Hematopoietic multipotent progenitor cell treated with erythropoietin and hydrocortisone succinate and interleukin-3 and kit ligand, for 6 days (in vitro differentiated cells): ENCODE measurements around the gene SMTNL1.
A peak's percentile ranks its signal among the peaks of the same experiment; 100 is the strongest.
"Not testable (repeated sequence)": the region's sequence is repeated elsewhere in the genome, so short reads cannot be mapped to it uniquely, and the experiment has no call there.

ENCODE experiments used
- DNase-seq: peaks from one replicate; pipeline ENCODE4 v3.0.0-alpha.2; 2015

The SMTNL1 gene

DNA sequence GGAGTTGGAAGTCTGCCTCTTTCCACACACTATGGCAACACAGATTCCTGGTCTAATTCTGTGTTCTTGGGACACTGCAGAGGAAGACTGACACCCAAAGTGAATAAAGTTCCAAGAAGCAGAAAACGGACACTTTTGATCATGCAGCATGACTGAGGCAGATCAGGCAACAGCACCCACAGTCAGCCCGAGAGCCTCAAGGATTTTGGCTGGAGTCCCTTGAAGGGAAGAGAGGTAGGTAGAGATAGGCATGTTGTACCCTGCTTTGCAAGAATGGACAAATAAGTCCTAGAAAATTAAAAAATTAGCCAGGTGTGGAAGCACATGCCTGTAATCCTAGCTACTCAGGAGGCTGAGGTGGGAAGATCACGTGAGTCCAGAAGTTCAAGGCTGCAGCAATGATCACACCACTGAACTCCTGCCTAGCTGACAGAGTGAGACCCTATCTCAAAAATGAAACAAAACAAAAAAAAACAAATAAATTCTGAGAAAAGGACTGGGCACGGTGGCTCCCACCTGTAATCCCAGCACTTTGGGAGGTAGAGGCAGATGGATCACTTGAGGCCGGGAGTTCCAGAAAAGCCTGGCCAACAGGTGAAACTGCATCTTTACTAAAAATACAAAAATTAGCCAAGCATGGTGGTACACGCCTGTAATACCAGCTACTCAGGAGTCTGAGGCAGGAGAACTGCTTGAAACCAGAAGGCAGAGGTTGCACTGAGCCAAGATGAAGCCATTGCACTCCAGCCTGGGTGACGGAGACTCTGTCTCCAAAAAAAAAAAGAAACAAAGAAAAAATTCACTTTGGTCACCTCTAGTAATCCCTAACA is 28.8 kb upstream of the SMTNL1 start:
- no peak for DNase-seq

- DNase-seq = no peak
Observed at GRCh38 chr11:57511741-57512430, 25.5 kb upstream of the SMTNL1 start.

DNA sequence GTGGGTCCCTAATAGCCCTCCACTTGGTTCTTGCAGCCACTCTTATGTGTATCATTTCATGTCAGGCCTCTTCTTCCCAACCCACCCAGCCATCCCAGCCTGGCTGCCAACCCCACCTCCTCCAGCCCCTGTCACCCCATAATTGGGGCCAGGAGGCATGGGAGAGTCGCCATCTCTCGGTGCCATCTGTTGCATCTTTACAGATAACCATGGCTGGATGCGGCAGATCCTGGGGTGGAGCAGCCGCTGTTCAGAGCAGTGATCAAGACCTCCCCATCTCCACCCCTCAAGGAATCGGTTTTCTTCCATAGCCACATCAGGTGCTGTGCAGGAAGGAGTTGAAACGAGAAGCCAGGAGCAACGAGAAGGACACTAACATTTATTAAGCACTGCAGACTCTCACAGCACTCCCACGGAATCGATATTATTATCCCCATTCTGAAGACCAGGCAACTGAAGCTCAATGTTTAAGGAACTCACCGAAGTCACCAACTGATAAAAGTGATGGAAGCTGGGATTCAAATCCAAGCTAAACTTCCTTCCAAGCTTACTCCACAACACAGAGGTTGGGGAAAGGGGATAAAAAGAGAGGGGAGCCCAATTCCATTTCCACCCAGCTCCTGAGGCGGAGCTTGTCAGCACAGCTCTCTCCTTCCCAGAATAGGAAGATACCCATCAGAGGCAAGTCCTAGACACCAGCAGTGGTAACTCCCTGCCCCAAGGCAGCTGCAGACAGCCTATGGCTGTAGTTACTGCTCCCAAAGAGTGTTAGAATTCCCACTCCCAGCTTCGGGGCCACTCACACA is 24.5 kb upstream of the SMTNL1 start:
- DNase-seq = peak; percentile 88

DNA sequence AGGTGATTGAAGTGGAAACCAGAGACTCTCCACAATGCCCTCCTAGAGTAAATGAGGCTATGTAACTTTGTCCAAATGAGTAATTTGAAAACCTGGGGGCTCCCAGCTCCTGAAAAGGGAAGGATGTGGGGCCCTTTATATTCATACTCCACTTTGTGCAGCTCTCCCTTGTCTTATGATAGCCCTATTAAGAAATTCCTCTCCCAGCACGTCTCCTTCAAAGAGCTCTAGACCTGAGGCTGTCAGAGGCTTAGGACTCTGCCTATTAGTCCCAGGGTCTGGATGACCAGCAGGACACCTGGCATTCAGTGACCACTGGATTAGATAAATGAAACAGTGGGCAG is 24.0 kb upstream of the SMTNL1 start:
- peak; percentile 47 for DNase-seq

GRCh38 chr11:57513911-57514537 is 23.4 kb upstream of the SMTNL1 start:
- DNase-seq = peak; percentile 70

GRCh38 chr11:57514538-57515331 is 22.7 kb upstream of the SMTNL1 start:
- peak; percentile 63 for DNase-seq

GRCh38 chr11:57515332-57516060 is 21.9 kb upstream of the SMTNL1 start, which contains the start of gene SLC43A1:
SLC43A1 (minus strand) TSS chr11:57515702; CDS start chr11:57514111, 1,591 bp downstream.
- peak; percentile 78 for DNase-seq

- no peak for DNase-seq
Observed at GRCh38 chr11:57516061-57516443, 21.3 kb upstream of the SMTNL1 start.

GRCh38 chr11:57521116-57521515 is 16.3 kb upstream of the SMTNL1 start:
- DNase-seq = peak; percentile 48

- no peak for DNase-seq
Observed at GRCh38 chr11:57523419-57523818, 14.0 kb upstream of the SMTNL1 start.

DNA sequence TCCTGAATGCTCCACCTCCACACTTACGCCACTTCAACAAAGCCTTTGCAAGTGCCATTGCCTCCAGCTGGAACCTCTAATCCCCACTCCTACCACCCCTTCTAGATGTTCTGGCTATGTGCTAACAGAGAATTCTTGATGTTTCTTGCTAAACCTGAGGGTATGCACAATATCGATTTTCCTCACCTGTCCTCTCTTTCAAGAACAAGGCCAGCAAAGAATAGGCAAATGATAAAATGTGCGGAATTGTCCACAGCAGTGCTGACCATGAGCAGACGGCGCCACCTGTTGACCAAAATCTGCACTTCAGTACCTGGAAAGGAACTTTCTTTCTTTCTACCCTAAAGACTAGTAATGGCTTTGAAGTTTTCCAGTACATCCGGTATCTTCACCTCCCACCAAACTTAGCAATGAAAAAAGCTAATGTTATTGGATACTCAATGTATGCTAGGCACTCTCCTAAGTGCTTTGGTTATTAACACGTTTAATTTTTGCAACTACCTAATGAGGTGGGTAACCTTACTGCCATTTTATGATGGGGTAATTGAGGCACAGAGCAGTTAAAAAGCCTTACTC is 10.3 kb upstream of the SMTNL1 start:
- DNase-seq = peak; percentile 87

- DNase-seq = no peak
Observed at GRCh38 chr11:57529012-57529411, 8.4 kb upstream of the SMTNL1 start.

- no peak for DNase-seq
Observed at GRCh38 chr11:57530215-57530595, 7.2 kb upstream of the SMTNL1 start.

DNA sequence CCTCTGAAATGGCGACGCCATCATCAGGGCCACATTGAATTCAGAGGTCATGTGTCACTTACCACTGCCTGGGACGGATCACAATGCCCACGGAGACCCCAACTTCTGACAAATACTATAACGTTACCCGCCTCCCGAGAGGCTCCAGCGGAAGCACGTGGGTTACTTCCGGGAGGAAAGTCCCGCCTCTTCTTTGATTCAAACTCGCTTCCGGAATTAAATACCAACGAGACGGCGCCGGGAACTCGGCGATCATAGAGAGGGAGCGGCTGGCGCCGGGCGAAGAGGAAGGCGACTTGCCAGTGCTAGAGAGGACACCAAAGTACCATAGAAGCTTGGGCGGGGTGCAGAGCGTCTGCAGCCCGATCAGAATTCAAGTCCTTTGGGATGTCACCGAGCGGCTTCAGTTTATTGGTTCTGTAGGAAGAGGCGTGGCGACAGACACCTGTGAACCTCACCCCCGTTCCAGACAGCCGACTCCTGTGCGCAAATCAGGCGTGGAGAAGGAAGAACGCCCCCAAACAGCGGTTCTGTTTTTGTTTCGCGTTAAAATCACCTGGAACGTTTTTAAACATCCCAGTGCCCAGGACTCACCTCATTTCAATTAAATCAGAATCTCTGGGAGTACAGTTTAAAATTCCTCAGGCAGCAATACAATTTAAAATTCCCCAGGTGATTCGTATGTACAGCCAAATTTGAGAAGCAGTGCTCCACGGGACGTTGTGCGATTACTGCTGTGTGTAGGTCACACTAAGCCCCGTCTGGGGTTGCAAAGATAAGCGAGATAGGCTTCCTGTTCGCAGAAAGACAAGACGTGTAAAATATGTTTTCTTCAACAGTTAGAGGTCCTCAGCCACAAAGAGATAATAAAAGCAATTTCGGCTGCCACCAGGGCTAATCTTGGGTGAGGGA is 6.5 kb upstream of the SMTNL1 start, which contains the start of gene TIMM10:
Gene TIMM10, minus strand, starts transcription at position 159 of the 912 bp plus-strand sequence. CDS start 565 bp downstream, outside the sequence.
- peak; percentile 99 for DNase-seq

DNA sequence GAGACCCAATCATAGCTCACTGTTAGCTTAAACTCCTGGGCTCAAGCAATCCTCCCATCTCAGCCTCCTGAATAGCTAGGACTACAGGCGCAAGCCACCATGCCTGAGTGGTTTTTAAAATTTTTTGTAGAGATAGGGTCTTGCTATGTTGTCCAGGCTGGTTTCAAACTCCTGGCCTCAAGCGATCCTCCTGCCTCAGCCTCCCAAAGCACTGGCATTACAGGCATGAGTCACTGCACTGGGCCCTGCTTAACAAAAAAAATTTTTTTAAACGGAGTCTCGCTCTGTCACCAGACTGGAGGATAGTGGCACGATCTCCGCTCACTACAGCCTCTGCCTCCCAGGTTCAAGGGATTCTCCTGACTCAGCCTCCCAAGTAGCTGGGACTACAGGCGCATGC is 2.9 kb upstream of the SMTNL1 start:
- not testable (repeated sequence) for DNase-seq

DNA sequence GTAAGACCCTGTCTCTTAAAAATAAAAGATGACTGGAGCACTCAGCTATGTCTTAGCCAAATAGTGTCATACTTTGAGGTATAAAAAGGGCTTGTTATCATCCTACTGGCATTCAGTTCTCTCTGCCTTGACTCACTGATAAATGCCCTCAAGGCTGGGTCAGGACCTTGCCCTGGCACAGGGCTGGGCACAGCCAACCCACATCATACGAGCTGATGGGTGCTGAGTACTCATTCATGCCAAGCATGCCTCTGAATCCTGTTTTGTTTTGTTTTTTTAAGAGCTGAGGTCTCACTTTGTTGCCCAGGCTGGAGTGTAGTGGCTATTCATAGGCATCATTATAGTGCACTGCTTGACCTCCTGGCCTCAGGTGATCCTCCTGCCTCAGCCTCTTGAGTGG is 1.9 kb downstream of the SMTNL1 start:
- DNase-seq = no peak

- no peak for DNase-seq
Observed at GRCh38 chr11:57541169-57541568, 3.8 kb downstream of the SMTNL1 start.

- no peak for DNase-seq
Observed at GRCh38 chr11:57542582-57542981, 5.2 kb downstream of the SMTNL1 start.

- no peak for DNase-seq
Observed at GRCh38 chr11:57543593-57543992, 6.2 kb downstream of the SMTNL1 start.

DNA sequence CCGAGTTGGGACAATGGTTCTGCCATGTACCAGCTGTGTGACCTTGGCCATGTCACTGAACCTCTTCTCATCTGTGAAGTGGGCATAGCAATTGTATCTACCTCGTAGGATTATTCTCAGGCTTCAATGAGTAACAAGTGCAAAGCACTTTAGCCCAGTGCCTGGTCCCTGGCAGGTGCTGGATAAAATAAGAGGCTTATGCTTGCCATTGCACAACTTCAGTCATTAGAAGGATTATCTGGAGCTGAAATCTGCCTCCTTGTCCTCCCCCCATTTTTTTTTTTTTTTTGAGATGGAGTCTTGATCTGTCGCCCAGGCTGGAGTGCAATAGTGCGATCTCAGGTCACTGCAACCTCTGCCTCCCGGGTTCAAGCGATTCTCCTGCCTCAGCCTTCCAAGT is 7.2 kb downstream of the SMTNL1 start:
- DNase-seq = no peak
